Measurements from ENCODE around the gene ERG. TPM values are rescaled to one million over a fixed set of nuclear protein-coding genes. Genes with fewer than 3 reads are reported as not detected.

Gene ERG
- total RNA-seq, 1 experiment from 2014 or later: 4.5 TPM

- no peaks in the 10 kb centered on the region for H3K36me3 Mint-ChIP-seq
- no peak for TF ChIP-seq ZSCAN18 (CRISPR knock-in tag; IDR thresholded peaks at IDR 0.05)
- no peak for TF ChIP-seq FOXK1 (CRISPR knock-in tag; IDR thresholded peaks at IDR 0.05)
- TF ChIP-seq CTCF (IDR thresholded peaks at IDR 0.05): no peak
- TF ChIP-seq TP53 (CRISPR knock-in tag; IDR thresholded peaks at IDR 0.05): no peak
- TF ChIP-seq ATF2 (CRISPR knock-in tag; IDR thresholded peaks at IDR 0.05; ENCODE audit: borderline replicate concordance, low read depth): no peak
- TF ChIP-seq NR2C2 (CRISPR knock-in tag; IDR thresholded peaks at IDR 0.05): no peak
- no peak for TF ChIP-seq ZNF532 (CRISPR knock-in tag; IDR thresholded peaks at IDR 0.05; ENCODE audit: borderline replicate concordance)
- TF ChIP-seq ATF3 (CRISPR knock-in tag; conservative IDR thresholded peaks at IDR 0.05): no peak
- no peak for TF ChIP-seq CREM (CRISPR knock-in tag; IDR thresholded peaks at IDR 0.05)
- TF ChIP-seq ZNF281 (CRISPR knock-in tag; IDR thresholded peaks at IDR 0.05): no peak
- TF ChIP-seq EMX1 (CRISPR knock-in tag; IDR thresholded peaks at IDR 0.05): no peak
- no peak for TF ChIP-seq NFATC4 (CRISPR knock-in tag; IDR thresholded peaks at IDR 0.05)
- TF ChIP-seq GTF2I (CRISPR knock-in tag; conservative IDR thresholded peaks at IDR 0.05): no peak
- TF ChIP-seq IRF1 (CRISPR knock-in tag; IDR thresholded peaks at IDR 0.05): no peak
- TF ChIP-seq ZNF423 (CRISPR knock-in tag; IDR thresholded peaks at IDR 0.05): no peak
- TF ChIP-seq PRDM15 (CRISPR knock-in tag; IDR thresholded peaks at IDR 0.05): no peak
- no peaks in the 10 kb centered on the region for H3K27me3 Mint-ChIP-seq (ENCODE audit: low read depth)
- CTCF ChIA-PET: interaction anchor here (1.1 kb wide), 1 partner anchor 11 kb away, joined by 4 read pairs; no protein-coding TSS in a partner anchor
- ATAC-seq: no peak
- peaks cover 86% of the 10 kb centered on the region for H3K4me1 Mint-ChIP-seq
- POLR2A ChIA-PET: no interaction called here
- H3K4me3 Mint-ChIP-seq: no peak overlapping the region
- H3K27ac Mint-ChIP-seq: peak overlapping the region; percentile 79
- DNase-seq (ENCODE audit: low spot score): no peak
- no peaks in the 10 kb centered on the region for H3K9me3 Mint-ChIP-seq
Observed at GRCh38 chr21:38494251-38494642, 4.0 kb downstream of the ERG start.

All from WTC11 (cell line).